ENCODE measurements around the gene SPTBN2. TPM values are rescaled to one million over a fixed set of nuclear protein-coding genes. Genes with fewer than 3 reads are reported as not detected.

SPTBN2 gene
- total RNA-seq, 1 experiment from 2014 or later, result 18.5 TPM

GRCh38 chr11:66649903-66650302 lies 79.1 kb downstream of the SPTBN2 start:
- BruUV-seq (replicated peaks), result no TSS peak
- DNase-seq (ENCODE audit: low read depth, low spot score) (no peak), ATAC-seq (no peak)
- Histone ChIP-seq H3K9ac (ENCODE audit: low read length) (no peak overlapping the region), H3K4me2 (ENCODE audit: low read length) (no peak overlapping the region), H3K27me3 (ENCODE audit: insufficient read depth, low read length) (no peaks in the 10 kb centered on the region), H2AFZ (ENCODE audit: low read depth, low read length, poor library complexity, severe bottlenecking) (no peak overlapping the region), H3K9me2 (ENCODE audit: insufficient read depth) (no peaks in the 10 kb centered on the region), H4K20me1 (ENCODE audit: insufficient read depth) (peaks cover 16% of the 10 kb centered on the region), H3K9me3 (ENCODE audit: control insufficient read depth in 1 of 2, insufficient read depth in 1 of 2, low read depth in 1 of 2, low read length in 2 of 2) (no peaks in the 10 kb centered on the region), H3K4me1 (ENCODE audit: control insufficient read depth in 1 of 2, insufficient read depth in 2 of 2, low read length in 2 of 2) (peaks cover 0 to 15% of the 10 kb centered on the region in 2 experiments; a peak in 2 of 4 replicates), H3K36me3 (ENCODE audit: control insufficient read depth in 1 of 2, insufficient read depth in 2 of 2, low read length in 2 of 2) (peaks cover 42 to 59% of the 10 kb centered on the region in 2 experiments), H3K4me3 (replicated peaks in 1 of 2; ENCODE audit: low read depth in 1 of 2, low read length in 2 of 2) (no peak overlapping the region), H3K27ac (ENCODE audit: low read depth, low read length) (no peak overlapping the region), H3K79me2 (ENCODE audit: insufficient read depth, low read length) (peaks cover 100% of the 10 kb centered on the region)
- ChIA-PET CTCF (no interaction called here), POLR2A (no interaction called here), RAD21 (ENCODE audit: low non-redundant PET in 1 of 2, low total read pairs in 2 of 2, uncharacterized antibody in 2 of 2, unreplicated experiment in 2 of 2) (no interaction called here)
- intact Hi-C loops (cut with micrococcal nuclease), result no loop called here
- TF ChIP-seq SIN3A (IDR thresholded peaks at IDR 0.05; ENCODE audit: low read depth) (no peak), ZNF274 (IDR thresholded peaks at IDR 0.05; ENCODE audit: low read depth, low read length) (no peak), JUND (IDR thresholded peaks at IDR 0.05) (no peak), ZFX (IDR thresholded peaks at IDR 0.05) (no peak), POLR2AphosphoS5 (IDR thresholded peaks at IDR 0.05; ENCODE audit: low read depth, low read length) (no peak), RAD21 (IDR thresholded peaks at IDR 0.05; ENCODE audit: low read depth) (no peak), ZBTB33 (IDR thresholded peaks at IDR 0.05; ENCODE audit: extremely low read depth, insufficient replicate concordance, low read length) (no peak), EZH2 (IDR thresholded peaks at IDR 0.05) (no peak), SRF (IDR thresholded peaks at IDR 0.05; ENCODE audit: low read depth) (no peak), POLR2A (IDR thresholded peaks at IDR 0.05; ENCODE audit: borderline replicate concordance, extremely low read depth, insufficient read depth, insufficient read length) (no peak), TCF7L2 (IDR thresholded peaks at IDR 0.05; ENCODE audit: borderline replicate concordance, extremely low read depth, insufficient read depth, insufficient read length) (no peak), FOSL1 (IDR thresholded peaks at IDR 0.05; ENCODE audit: low read depth) (no peak), SP1 (IDR thresholded peaks at IDR 0.05; ENCODE audit: low read depth) (no peak), ELF1 (IDR thresholded peaks at IDR 0.05; ENCODE audit: borderline replicate concordance, low read depth) (no peak), CBX3 (IDR thresholded peaks at IDR 0.05; ENCODE audit: low read depth) (no peak), EZH2phosphoT487 (IDR thresholded peaks at IDR 0.05; ENCODE audit: borderline replicate concordance) (no peak)
- TF ChIP-seq, protein P1, sequence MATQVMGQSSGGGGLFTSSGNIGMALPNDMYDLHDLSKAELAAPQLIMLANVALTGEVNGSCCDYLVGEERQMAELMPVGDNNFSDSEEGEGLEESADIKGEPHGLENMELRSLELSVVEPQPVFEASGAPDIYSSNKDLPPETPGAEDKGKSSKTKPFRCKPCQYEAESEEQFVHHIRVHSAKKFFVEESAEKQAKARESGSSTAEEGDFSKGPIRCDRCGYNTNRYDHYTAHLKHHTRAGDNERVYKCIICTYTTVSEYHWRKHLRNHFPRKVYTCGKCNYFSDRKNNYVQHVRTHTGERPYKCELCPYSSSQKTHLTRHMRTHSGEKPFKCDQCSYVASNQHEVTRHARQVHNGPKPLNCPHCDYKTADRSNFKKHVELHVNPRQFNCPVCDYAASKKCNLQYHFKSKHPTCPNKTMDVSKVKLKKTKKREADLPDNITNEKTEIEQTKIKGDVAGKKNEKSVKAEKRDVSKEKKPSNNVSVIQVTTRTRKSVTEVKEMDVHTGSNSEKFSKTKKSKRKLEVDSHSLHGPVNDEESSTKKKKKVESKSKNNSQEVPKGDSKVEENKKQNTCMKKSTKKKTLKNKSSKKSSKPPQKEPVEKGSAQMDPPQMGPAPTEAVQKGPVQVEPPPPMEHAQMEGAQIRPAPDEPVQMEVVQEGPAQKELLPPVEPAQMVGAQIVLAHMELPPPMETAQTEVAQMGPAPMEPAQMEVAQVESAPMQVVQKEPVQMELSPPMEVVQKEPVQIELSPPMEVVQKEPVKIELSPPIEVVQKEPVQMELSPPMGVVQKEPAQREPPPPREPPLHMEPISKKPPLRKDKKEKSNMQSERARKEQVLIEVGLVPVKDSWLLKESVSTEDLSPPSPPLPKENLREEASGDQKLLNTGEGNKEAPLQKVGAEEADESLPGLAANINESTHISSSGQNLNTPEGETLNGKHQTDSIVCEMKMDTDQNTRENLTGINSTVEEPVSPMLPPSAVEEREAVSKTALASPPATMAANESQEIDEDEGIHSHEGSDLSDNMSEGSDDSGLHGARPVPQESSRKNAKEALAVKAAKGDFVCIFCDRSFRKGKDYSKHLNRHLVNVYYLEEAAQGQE (IDR thresholded peaks at IDR 0.05; ENCODE audit: low read depth), result no peak
- TF ChIP-seq, protein P2, sequence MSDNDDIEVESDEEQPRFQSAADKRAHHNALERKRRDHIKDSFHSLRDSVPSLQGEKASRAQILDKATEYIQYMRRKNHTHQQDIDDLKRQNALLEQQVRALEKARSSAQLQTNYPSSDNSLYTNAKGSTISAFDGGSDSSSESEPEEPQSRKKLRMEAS (IDR thresholded peaks at IDR 0.05), result no peak

Measured in HCT116 (cell line).